Measurements from ENCODE around the gene GMPPA. TPM values are rescaled to one million over a fixed set of nuclear protein-coding genes. Genes with fewer than 3 reads are reported as not detected.
A peak's percentile ranks its signal among the peaks of the same experiment; 100 is the strongest.

GMPPA gene
- total RNA-seq, 1 donor from 2014 or later, result 34.1 TPM

- no peak for TF ChIP-seq CTCF (IDR thresholded peaks at IDR 0.05; ENCODE audit: insufficient read depth, low read length, poor library complexity, severe bottlenecking)
- peak overlapping the region; percentile 82 for H3K4me3 ChIP-seq (ENCODE audit: low read depth, low read length)
- H3K36me3 ChIP-seq (ENCODE audit: control insufficient read depth, insufficient read depth, low read length), result peaks cover 3% of the 10 kb centered on the region
- DNase-seq (ENCODE audit: low read depth), result no peak
- H3K27me3 ChIP-seq (ENCODE audit: control insufficient read depth, insufficient read depth, low read length), result peaks cover 36% of the 10 kb centered on the region
Measured at GRCh38 chr2:219499555-219499954, 864 bp downstream of the GMPPA start.

GRCh38 chr2:219500135-219500534 is 1.4 kb downstream of the GMPPA start:
- Histone ChIP-seq H3K4me3 (ENCODE audit: low read depth, low read length) (no peak overlapping the region), H3K27me3 (ENCODE audit: control insufficient read depth, insufficient read depth, low read length) (peaks cover 30% of the 10 kb centered on the region), H3K36me3 (ENCODE audit: control insufficient read depth, insufficient read depth, low read length) (peaks cover 3% of the 10 kb centered on the region)
- TF ChIP-seq CTCF (IDR thresholded peaks at IDR 0.05; ENCODE audit: insufficient read depth, low read length, poor library complexity, severe bottlenecking), result peak; percentile 34
- no peak for DNase-seq (ENCODE audit: low read depth)

- H3K36me3 ChIP-seq (ENCODE audit: control insufficient read depth, insufficient read depth, low read length), result peaks cover 4% of the 10 kb centered on the region
- no peak overlapping the region for H3K4me3 ChIP-seq (ENCODE audit: low read depth, low read length)
- TF ChIP-seq CTCF (IDR thresholded peaks at IDR 0.05; ENCODE audit: insufficient read depth, low read length, poor library complexity, severe bottlenecking), result no peak
- DNase-seq (ENCODE audit: low read depth), result no peak
- H3K27me3 ChIP-seq (ENCODE audit: control insufficient read depth, insufficient read depth, low read length), result peaks cover 13% of the 10 kb centered on the region
Measured at GRCh38 chr2:219501849-219502248, 3.2 kb downstream of the GMPPA start.

GRCh38 chr2:219502618-219503017 is 3.9 kb downstream of the GMPPA start:
- no peak for DNase-seq (ENCODE audit: low read depth)
- Histone ChIP-seq H3K36me3 (ENCODE audit: control insufficient read depth, insufficient read depth, low read length) (peaks cover 4% of the 10 kb centered on the region), H3K4me3 (ENCODE audit: low read depth, low read length) (no peak overlapping the region), H3K27me3 (ENCODE audit: control insufficient read depth, insufficient read depth, low read length) (peaks cover 6% of the 10 kb centered on the region)
- TF ChIP-seq CTCF (IDR thresholded peaks at IDR 0.05; ENCODE audit: insufficient read depth, low read length, poor library complexity, severe bottlenecking), result no peak

- Histone ChIP-seq H3K36me3 (ENCODE audit: control insufficient read depth, insufficient read depth, low read length) (peaks cover 4% of the 10 kb centered on the region), H3K27me3 (ENCODE audit: control insufficient read depth, insufficient read depth, low read length) (peaks cover 14% of the 10 kb centered on the region), H3K4me3 (ENCODE audit: low read depth, low read length) (no peak overlapping the region)
- no peak for DNase-seq (ENCODE audit: low read depth)
- TF ChIP-seq CTCF (IDR thresholded peaks at IDR 0.05; ENCODE audit: insufficient read depth, low read length, poor library complexity, severe bottlenecking), result no peak
Measured at GRCh38 chr2:219505585-219505984, 6.9 kb downstream of the GMPPA start.

GRCh38 chr2:219506153-219506801 is 7.6 kb downstream of the GMPPA start:
- DNase-seq (ENCODE audit: low read depth), result no peak
- TF ChIP-seq CTCF (IDR thresholded peaks at IDR 0.05; ENCODE audit: insufficient read depth, low read length, poor library complexity, severe bottlenecking), result no peak
- Histone ChIP-seq H3K36me3 (ENCODE audit: control insufficient read depth, insufficient read depth, low read length) (peaks cover 4% of the 10 kb centered on the region), H3K4me3 (ENCODE audit: low read depth, low read length) (no peak overlapping the region), H3K27me3 (ENCODE audit: control insufficient read depth, insufficient read depth, low read length) (peaks cover 20% of the 10 kb centered on the region)
